GM13976 (cell line): Measurements from ENCODE around the gene OBP2B.
"Not testable (repeated sequence)": the region's sequence is repeated elsewhere in the genome, so short reads cannot be mapped to it uniquely, and the experiment has no call there.

Experiments used
- DNase-seq: peaks from one replicate; pipeline ENCODE4 v3.0.0; 2012; ENCODE audit warnings: low spot score
- CTCF ChIP-seq: IDR thresholded peaks from 2 replicates; pipeline ENCODE4 v1.5.1; 2012; ENCODE audit warnings: borderline replicate concordance, mild to moderate bottlenecking; ENCODE audit not compliant: insufficient read depth; ENCODE audit errors: extremely low read depth, missing control alignments, control extremely low read depth
- in situ Hi-C: fragments of 300-500 bp; cut with MboI; formaldehyde crosslinking; loops from one replicate; pipeline ENCODE4 v1.12.0; 2022; ENCODE audit warnings: low sequenced_read_pairs, mixed read lengths, inconsistent platforms; ENCODE audit not compliant: unreplicated experiment

The OBP2B gene

GRCh38 chr9:133208880-133209300 lies at the start of gene OBP2B:
Gene OBP2B, minus strand, starts transcription at chr9:133209250. Its CDS starts 51 bp downstream, at chr9:133209199.
- DNase-seq, in situ Hi-C loops: not testable (repeated sequence)

- no peak for TF ChIP-seq CTCF
- in situ Hi-C loops = no loop called here
- no peak for DNase-seq
Measured at GRCh38 chr9:133258061-133259015, 49.3 kb upstream of the OBP2B start.

- no peak for DNase-seq
- in situ Hi-C loops = no loop called here
- TF ChIP-seq CTCF = no peak
Measured at GRCh38 chr9:133257465-133257956, 48.5 kb upstream of the OBP2B start.

GRCh38 chr9:133256686-133257091 lies 47.6 kb upstream of the OBP2B start:
- in situ Hi-C loops = no loop called here
- DNase-seq = no peak
- TF ChIP-seq CTCF = no peak

GRCh38 chr9:133256136-133256461 lies 47.0 kb upstream of the OBP2B start:
- in situ Hi-C loops = no loop called here
- TF ChIP-seq CTCF = no peak
- no peak for DNase-seq

GRCh38 chr9:133255371-133256135 lies 46.5 kb upstream of the OBP2B start:
- no peak for DNase-seq
- TF ChIP-seq CTCF = no peak
- in situ Hi-C loops = no loop called here
